ENCODE results near the gene SPTLC2. TPM values are rescaled to one million over a fixed set of nuclear protein-coding genes. Genes with fewer than 3 reads are reported as not detected.

SPTLC2 gene
- total RNA-seq, 1 experiment from 2014 or later = 44.7 TPM

DNA sequence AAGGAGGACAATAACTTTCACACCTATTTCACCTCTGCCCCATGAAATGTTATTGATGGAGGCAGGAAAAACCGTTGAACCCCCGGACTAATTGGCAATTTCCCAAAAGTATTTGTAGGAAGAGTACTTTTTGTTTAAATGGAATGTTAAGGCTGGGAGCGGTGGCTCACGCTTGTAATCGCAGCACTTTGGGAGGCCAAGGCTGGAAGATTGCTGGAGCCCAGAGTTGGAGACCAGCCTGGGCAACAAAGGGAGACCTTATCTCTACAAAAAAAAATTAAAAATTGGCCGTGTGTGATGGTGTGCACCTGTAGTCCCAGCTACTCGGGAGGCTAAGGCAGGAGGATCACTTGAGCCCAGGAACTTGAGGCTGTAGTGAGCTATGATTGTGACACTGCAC, 26.0 kb upstream of the SPTLC2 start:
- no peaks in the 10 kb centered on the region for H3K36me3 ChIP-seq (ENCODE audit: control insufficient read depth in 1 of 2, insufficient read depth in 2 of 2, low read length in 2 of 2)
- DNase-seq (ENCODE audit: low read depth, low spot score) = no peak
- H2AFZ ChIP-seq (ENCODE audit: low read depth, low read length, poor library complexity, severe bottlenecking) = no peak overlapping the region
- H3K9me2 ChIP-seq (ENCODE audit: insufficient read depth) = no peaks in the 10 kb centered on the region
- ATAC-seq = no peak
- H4K20me1 ChIP-seq (ENCODE audit: insufficient read depth) = no peaks in the 10 kb centered on the region
- CTCF ChIA-PET = no interaction called here
- POLR2A ChIA-PET = no interaction called here
- no peak overlapping the region for H3K4me3 ChIP-seq (replicated peaks in 1 of 2; ENCODE audit: low read depth in 1 of 2, low read length in 2 of 2)
- no TSS peak for BruUV-seq (replicated peaks)
- no peak overlapping the region for H3K9ac ChIP-seq (ENCODE audit: low read length)
- intact Hi-C loops (cut with micrococcal nuclease) = no loop called here
- H3K79me2 ChIP-seq (ENCODE audit: insufficient read depth, low read length) = no peaks in the 10 kb centered on the region
- no peak overlapping the region for H3K27ac ChIP-seq (ENCODE audit: low read depth, low read length)
- H3K4me1 ChIP-seq (ENCODE audit: control insufficient read depth in 1 of 2, insufficient read depth in 2 of 2, low read length in 2 of 2) = peaks cover 0 to 9% of the 10 kb centered on the region in 2 experiments; a peak in 3 of 4 replicates
- H3K4me2 ChIP-seq (ENCODE audit: low read length) = no peak overlapping the region
- RAD21 ChIA-PET (ENCODE audit: low non-redundant PET in 1 of 2, low total read pairs in 2 of 2, uncharacterized antibody in 2 of 2, unreplicated experiment in 2 of 2) = no interaction called here
- no peaks in the 10 kb centered on the region for H3K9me3 ChIP-seq (ENCODE audit: control insufficient read depth in 1 of 2, insufficient read depth in 1 of 2, low read depth in 1 of 2, low read length in 2 of 2)
- TF ChIP-seq, protein P1, sequence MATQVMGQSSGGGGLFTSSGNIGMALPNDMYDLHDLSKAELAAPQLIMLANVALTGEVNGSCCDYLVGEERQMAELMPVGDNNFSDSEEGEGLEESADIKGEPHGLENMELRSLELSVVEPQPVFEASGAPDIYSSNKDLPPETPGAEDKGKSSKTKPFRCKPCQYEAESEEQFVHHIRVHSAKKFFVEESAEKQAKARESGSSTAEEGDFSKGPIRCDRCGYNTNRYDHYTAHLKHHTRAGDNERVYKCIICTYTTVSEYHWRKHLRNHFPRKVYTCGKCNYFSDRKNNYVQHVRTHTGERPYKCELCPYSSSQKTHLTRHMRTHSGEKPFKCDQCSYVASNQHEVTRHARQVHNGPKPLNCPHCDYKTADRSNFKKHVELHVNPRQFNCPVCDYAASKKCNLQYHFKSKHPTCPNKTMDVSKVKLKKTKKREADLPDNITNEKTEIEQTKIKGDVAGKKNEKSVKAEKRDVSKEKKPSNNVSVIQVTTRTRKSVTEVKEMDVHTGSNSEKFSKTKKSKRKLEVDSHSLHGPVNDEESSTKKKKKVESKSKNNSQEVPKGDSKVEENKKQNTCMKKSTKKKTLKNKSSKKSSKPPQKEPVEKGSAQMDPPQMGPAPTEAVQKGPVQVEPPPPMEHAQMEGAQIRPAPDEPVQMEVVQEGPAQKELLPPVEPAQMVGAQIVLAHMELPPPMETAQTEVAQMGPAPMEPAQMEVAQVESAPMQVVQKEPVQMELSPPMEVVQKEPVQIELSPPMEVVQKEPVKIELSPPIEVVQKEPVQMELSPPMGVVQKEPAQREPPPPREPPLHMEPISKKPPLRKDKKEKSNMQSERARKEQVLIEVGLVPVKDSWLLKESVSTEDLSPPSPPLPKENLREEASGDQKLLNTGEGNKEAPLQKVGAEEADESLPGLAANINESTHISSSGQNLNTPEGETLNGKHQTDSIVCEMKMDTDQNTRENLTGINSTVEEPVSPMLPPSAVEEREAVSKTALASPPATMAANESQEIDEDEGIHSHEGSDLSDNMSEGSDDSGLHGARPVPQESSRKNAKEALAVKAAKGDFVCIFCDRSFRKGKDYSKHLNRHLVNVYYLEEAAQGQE (IDR thresholded peaks at IDR 0.05; ENCODE audit: low read depth) = no peak
- TF ChIP-seq CTCF (IDR thresholded peaks at IDR 0.05 in 2 of 3, conservative IDR thresholded peaks at IDR 0.05 in 1 of 3; ENCODE audit: borderline replicate concordance in 1 of 3, insufficient read depth in 1 of 3, low read depth in 2 of 3, low read length in 2 of 3) = no peak
- TF ChIP-seq MAX (IDR thresholded peaks at IDR 0.05) = no peak
- no peak for TF ChIP-seq ZNF274 (IDR thresholded peaks at IDR 0.05; ENCODE audit: low read depth, low read length)
- TF ChIP-seq YY1 (IDR thresholded peaks at IDR 0.05; ENCODE audit: extremely low read depth, insufficient replicate concordance, low read depth, low read length) = no peak
- no peak for TF ChIP-seq EGR1 (IDR thresholded peaks at IDR 0.05; ENCODE audit: low read depth)
- no peak for TF ChIP-seq RAD21 (IDR thresholded peaks at IDR 0.05; ENCODE audit: low read depth)
- TF ChIP-seq EZH2 (IDR thresholded peaks at IDR 0.05) = no peak
- TF ChIP-seq CBX3 (IDR thresholded peaks at IDR 0.05; ENCODE audit: low read depth) = no peak
- TF ChIP-seq SIN3A (IDR thresholded peaks at IDR 0.05; ENCODE audit: low read depth) = no peak
- TF ChIP-seq ELF1 (IDR thresholded peaks at IDR 0.05; ENCODE audit: borderline replicate concordance, low read depth) = no peak
- no peak for TF ChIP-seq SRF (IDR thresholded peaks at IDR 0.05; ENCODE audit: low read depth)
- TF ChIP-seq, protein P2, sequence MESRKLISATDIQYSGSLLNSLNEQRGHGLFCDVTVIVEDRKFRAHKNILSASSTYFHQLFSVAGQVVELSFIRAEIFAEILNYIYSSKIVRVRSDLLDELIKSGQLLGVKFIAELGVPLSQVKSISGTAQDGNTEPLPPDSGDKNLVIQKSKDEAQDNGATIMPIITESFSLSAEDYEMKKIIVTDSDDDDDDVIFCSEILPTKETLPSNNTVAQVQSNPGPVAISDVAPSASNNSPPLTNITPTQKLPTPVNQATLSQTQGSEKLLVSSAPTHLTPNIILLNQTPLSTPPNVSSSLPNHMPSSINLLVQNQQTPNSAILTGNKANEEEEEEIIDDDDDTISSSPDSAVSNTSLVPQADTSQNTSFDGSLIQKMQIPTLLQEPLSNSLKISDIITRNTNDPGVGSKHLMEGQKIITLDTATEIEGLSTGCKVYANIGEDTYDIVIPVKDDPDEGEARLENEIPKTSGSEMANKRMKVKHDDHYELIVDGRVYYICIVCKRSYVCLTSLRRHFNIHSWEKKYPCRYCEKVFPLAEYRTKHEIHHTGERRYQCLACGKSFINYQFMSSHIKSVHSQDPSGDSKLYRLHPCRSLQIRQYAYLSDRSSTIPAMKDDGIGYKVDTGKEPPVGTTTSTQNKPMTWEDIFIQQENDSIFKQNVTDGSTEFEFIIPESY (IDR thresholded peaks at IDR 0.05; ENCODE audit: extremely low read depth, insufficient replicate concordance, low read length) = no peak
- no peak for TF ChIP-seq ZFX (IDR thresholded peaks at IDR 0.05)
- no peak for TF ChIP-seq SP1 (IDR thresholded peaks at IDR 0.05; ENCODE audit: low read depth)
- TF ChIP-seq ATF3 (IDR thresholded peaks at IDR 0.05) = no peak
- TF ChIP-seq EZH2phosphoT487 (IDR thresholded peaks at IDR 0.05; ENCODE audit: borderline replicate concordance) = no peak
- TF ChIP-seq POLR2A (IDR thresholded peaks at IDR 0.05; ENCODE audit: borderline replicate concordance, extremely low read depth, insufficient read depth, insufficient read length) = no peak
- no peak for TF ChIP-seq JUND (IDR thresholded peaks at IDR 0.05)
- no peaks in the 10 kb centered on the region for H3K27me3 ChIP-seq (ENCODE audit: insufficient read depth, low read length)
